Measurements from ENCODE around the gene SSBP3.

The SSBP3 gene

GRCh38 chr1:54260810-54261209 is 145.4 kb downstream of the SSBP3 start:
- no peak for DNase-seq

- DNase-seq: no peak
Observed at GRCh38 chr1:54259546-54260140, 146.6 kb downstream of the SSBP3 start.

DNA sequence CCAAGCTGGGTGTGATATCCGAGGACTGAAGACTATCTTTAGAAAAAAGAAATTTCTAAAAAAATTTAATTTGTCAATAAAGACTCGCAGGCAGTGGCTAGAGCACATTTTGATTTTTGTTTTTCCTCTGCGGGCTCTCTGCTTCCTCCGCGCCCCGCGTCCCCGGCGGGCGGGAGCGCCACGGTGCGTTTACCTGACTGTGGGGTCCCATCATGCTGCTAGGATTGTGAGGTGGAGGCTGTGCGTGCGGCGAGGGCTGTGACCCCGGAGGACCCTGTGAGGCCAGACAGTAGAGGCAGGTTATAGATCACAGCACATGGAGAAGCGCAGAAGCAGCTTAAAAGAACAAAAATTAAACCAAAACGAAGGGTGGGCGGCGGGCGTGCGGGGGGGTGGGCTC is 148.3 kb downstream of the SSBP3 start:
- no peak for DNase-seq

GRCh38 chr1:54257346-54257620 is 148.9 kb downstream of the SSBP3 start:
- DNase-seq: no peak

DNA sequence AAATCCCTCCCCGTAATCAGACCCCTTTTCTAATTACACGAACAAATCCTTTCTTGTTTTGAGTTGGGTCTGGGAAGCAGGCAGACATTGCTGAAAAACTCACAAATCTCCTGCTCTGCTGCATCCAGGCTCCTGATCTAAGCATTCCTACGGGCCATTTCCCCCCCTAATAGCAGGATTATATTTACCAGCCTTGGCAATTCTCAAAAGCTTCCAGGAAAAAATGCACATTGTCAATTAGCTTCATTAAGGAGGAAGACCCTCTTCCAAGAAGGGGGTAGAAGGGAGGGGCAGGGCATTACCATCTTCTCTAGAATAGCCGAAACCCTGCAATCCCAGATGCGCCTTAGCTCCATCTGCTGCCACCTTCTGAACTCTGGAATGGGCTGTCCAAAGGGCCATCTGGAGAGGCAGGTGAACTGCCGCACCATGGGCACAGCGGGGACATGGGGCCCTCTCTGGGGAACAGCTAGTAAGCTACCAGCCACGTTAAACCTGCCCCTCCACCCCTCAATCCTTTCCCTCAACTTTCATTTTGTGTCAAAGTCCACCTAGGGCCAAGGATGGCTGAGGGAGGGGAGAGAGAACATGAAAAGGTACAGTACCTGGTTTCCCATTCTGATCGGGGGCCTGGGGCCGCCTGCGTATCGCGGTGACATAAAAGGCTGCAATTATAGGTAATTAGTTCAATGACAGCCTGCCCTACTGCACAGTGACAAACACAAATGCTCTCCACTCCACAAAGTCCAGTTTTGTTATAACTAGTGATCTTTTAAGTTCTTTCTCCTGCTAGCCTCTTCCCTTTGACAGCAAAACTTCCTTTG is 149.5 kb downstream of the SSBP3 start:
- no peak for DNase-seq

- DNase-seq: no peak
Observed at GRCh38 chr1:54255026-54255702, 151.0 kb downstream of the SSBP3 start.

DNA sequence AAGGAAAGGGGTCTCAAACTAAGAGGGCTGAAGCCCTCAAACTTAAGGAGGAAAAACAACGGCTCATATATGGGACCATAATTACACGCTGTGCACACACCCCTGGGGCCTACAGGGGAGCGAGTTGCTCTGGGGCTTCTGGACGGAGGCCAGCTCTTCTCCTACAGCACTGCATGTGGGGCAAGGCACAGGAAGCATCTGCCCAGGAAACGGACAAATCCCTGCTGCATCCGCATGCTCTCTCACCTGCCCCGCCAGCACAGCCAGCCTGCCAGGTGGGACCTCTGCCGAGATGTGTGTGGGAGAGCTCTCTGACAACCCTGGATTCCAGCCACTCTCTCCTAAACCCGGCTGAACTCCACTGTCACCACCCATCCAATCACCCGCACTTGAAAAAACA is 152.1 kb downstream of the SSBP3 start:
- DNase-seq: peak; percentile 27

DNA sequence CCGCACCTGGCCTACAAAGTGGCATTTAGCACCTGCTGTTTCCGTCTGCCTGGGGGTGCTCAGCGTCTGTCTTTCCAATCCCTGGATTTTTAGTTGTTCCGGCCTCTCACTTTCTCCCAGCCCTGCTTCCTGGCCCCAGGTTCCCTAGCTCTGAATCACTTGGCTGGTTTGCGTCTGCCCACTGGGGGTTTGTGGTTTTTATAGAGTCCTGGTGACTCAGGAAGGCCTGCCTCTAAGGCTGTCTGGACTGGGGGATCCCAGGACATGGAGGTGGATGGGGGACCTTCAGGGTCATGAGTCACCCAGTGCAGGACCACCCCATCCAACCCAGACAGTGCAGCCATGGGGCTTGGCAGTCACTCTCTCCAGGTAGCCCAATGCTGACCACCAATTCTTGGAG is 152.7 kb downstream of the SSBP3 start:
- no peak for DNase-seq

- no peak for DNase-seq
Observed at GRCh38 chr1:54252371-54252936, 153.7 kb downstream of the SSBP3 start.

DNA sequence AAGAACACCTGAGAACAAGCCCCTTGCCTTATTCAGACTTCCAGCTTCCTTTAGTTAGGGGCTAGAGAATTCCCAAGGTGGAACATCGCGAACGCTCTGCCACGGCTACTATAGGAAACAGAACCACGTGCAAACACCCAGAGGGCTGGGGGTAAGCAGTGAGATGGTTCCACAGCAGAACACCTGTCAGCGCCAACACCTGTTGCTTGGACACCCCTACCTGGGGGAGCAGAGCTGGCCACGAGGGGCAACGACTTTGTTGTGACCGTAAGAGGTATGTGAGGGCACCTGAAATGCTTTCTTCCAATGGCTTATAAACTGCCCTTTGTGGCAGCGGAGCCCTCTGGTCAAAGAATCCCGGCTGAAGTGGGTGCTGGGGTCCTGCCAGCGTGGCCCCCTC is 155.5 kb downstream of the SSBP3 start:
- no peak for DNase-seq

DNA sequence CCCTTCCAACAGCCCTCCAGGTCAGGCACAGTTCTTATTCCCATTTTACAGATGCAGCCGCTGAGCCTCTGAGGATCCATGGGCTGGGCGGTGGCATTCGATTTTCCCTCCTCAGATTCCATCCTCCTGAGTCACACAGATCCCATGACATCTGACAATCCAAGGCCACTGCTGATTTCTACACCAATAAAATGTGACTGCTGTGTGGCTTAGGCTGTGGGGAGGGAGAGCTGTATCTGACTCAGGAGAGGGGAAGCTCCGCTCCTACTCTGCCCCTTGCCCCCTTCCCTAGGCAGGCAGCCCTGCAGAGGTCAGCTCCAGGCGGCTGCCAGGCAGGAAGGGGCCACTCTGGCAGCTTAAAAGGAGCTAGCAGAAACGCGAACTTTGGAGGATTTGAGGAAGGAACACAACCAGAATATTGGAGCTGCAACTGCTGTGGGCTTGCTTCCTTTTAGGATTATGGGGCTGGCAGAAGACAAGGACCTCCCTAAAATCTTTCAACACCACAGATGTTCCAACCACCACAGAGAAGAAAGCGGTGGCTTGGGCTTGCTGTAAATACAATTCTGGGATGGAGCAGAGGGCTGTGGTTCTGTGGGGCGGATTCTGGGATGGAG is 156.3 kb downstream of the SSBP3 start:
- no peak for DNase-seq

DNA sequence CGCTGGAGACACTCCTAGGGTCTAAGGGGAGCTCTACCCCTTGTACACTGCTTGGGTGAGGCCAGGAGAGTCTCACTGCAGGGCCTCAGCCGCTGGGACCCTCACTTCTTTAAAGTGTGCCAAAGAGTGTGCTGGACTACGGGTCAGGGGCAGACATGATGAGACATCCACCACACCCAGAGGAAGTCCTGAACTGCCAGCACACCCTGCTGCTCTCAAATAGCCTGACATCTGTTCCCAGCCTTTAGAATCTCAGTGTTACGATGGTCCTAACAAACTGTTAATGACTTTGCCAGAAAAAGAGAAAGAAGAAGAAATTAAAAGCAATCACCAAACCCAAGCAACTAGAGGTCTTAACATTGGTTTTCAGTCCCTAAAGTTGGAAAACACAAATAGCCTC is 157.2 kb downstream of the SSBP3 start:
- peak; percentile 27 for DNase-seq

DNA sequence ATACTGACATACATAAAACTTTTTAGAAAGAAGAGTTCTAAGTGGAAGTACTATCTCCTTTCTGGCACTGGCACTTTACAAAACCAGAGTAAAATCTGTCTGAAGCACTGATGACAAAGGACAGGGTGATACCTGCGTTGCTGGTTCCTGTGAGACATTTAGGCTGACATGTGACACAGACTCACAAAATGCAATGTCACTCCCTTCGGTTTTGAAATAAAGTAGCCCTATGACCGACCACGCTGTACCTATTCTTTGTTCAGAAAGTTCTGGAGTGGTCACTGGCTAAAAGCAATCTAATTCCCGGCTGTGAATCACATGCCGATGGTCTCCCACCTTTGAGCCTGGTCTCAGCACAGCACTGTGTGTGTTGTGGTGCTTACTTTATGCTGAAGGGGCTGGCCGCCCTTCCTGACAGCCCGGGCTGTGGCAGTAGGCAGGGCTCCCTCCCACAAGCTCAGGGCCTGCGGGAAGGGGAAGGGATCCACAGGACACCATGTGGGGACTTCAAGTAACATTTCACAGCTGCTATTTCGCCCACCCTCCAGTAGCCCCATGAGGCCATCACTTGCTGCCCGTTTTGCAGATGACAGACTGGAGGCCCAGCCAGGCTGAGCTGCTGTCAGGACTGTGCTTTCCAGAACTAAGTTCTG is 158.2 kb downstream of the SSBP3 start:
- no peak for DNase-seq

DNA sequence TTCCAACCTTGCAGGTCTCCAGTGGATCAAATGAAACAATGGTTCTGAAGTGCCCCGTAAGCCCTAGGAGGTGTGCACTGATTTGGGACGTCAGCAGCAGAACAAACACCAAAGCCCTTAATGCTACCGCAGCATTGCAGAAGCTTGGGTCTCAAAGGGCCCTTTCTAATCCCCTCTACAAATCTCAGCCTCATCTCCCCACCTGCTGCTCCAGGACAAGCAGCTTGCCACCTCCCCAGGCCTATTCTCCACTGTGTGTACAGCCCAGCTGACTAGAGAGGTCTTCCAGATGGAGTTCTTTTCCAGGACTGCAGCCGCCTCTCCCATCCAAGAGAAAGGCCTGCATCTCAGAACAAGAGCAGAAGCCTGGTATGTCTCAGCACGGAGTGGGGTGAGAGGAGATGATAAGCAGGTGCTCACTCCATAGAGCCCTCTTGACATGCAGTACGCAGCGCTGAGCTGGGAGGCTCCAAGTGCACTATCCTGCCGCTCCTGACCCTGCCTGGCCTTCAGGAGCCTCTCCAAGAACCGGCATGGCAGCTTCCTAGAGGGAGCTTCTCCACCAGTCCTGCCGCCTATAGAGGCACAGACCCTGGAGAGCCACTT is 160.0 kb downstream of the SSBP3 start:
- no peak for DNase-seq

DNA sequence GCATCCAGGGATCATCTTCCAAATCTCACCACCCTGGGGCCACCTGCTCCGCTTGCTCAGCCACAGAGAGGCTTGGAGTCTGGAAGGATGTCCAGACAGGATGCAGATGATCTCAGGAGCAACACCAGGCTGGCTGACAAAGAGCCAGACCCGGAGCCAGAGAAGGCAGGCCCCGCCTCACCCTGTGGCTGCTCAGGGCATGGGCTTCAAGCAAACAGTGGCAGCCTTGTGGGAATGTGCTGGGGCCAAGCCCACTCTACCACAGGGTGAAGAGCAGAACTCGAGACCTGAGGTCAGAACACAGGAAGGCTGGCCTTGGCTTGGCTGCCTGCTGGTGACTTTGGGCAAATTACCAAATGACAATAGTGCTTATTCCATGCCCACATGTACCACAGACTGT is 160.7 kb downstream of the SSBP3 start:
- no peak for DNase-seq

DNA sequence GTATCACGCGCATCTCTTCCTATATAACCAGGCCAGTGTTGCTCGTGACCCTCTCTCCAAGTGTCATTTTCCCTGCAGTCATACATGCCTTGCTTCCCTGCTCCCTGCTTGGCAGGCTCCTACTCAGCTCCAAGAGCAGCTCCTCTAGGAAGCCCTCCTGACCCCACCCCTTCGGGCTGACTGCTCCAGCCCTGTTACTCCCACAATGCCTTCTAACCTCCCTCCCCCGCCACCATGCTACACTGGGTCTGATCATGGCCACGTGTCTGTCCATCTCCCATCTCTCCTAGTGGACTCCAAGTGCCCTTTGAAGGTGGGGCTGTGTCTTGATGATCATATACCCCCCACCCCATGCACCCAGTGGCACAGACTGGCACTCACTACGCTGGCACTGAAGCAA is 161.5 kb downstream of the SSBP3 start:
- DNase-seq: no peak

DNA sequence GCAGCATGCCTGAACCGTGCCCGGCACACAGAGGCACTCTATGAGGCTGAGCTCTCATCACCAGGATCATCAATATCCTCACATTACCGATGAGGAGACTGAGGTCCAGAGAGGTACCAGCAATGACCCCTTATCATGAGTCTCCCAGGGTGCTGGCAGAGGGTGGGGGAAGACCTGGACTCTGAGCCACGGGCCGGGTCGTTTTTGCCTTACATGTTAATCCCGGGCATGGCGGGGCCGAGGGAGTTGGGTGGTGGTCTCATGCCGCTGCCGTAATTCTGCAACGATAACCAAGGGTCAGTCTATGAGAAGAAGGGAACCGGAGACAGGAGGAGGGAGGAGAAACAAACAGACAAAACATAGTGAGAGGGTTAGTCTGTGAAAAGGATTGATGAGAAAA is 163.2 kb downstream of the SSBP3 start:
- DNase-seq: no peak

DNA sequence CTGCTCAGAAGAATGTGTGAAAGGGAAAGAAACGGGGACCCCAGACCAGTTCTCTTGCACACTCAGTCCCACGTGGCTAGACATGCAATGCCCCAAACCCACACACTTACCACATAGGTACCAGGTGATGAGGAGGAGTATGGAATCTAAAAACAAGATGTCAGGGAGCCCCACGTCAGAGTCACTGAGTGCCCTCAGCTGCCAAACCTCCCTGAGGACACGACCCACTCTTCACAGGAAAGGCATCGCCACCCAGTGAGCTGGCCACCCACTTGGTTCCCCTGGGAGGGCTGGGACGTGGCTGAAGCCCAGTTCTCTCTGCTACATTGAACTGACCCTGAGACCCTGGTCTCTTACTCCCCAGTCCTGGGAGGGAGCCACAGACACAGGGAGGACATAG is 164.8 kb downstream of the SSBP3 start:
- DNase-seq: no peak

DNA sequence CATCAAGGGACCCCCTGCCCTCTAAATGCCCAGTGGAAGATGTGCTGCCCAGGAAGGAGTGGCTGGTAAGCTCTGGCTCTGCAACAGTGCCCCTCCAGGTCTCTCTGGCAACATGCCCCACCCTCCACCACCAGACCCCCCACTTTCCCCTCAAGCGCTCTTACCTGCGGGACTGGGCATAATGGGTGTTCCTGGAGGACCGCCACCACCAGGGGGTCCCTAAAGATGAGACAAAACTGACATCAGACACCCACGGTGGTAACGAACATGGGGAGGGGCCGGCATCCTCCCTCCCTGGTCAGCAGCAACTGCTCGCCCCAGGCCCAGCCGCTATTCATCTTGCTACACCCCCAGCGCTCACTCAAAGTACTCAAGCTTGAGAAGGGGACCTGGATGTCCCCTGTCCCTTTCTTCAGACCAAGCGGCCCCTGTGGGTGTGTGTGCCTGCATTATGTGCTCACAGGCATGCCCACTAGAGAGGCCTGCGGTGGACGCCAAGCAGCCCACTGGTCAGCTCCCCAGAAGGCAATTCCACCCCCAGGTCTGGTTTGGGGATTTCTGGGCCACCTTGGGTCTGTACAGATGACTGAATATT is 165.4 kb downstream of the SSBP3 start:
- DNase-seq: no peak

DNA sequence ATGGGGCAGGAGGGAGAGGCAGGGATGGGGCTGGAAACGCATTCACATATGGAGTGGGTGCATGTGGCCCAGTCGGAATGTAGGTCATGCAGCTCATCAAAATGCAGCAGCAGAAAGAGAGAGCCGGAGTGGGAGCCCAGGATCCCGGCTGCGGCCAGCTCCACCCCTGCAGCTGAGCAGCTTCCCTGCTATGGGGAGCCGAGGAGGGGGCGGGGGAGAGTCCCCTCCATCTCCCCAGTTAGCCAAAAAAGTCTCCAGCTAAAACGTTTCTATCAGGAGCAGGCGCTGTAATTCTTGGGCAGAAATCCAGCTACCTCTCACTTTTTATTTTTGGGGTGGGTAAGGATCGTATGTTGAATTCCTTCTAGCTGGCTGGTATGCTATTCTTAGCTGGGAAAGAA is 166.6 kb downstream of the SSBP3 start:
- DNase-seq: no peak

- DNase-seq: no peak
Observed at GRCh38 chr1:54239035-54239383, 167.2 kb downstream of the SSBP3 start.

DNA sequence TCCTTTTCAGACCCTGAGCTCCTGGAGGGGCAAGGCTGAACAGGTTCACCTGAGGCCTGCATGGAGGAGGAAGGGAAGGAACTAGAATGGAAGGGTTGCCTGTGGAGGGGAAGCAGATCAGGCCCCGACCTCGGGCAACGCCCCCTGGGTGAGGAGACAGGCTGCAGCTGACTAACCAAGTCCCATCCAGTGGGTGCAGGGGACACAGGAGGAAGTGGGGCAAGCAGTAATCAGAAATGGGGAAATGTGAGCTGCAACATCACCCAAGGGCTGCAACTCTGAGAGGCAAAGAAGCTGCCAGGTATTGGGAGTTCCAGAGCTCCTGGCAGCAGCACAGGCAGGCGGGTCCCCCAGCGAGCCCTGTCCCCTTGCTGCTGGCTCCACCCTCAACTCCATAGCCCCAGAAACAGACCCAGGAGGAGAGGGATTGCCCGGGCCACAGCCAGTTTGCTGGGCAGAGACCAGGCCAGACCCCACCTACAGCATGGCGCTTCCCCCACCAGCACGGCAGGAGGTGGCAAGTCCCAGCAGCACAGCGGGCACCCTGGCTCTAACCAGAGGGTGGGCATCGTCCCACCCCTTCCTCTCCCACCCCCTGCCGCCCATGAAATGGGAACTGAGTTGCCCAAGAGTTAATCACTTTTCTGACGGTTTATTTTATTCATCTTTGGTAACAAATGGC is 167.7 kb downstream of the SSBP3 start:
- no peak for DNase-seq
